Measurements from ENCODE around the gene RACK1. TPM values are rescaled to one million over a fixed set of nuclear protein-coding genes. Genes with fewer than 3 reads are reported as not detected.
A peak's percentile ranks its signal among the peaks of the same experiment; 100 is the strongest.

Gene RACK1
- total and polyA plus RNA-seq, 2 of the 13 experiments (the other 11 are each of a cell fraction or from before 2014, with no cell fraction given), result 2,514 to 6,141 TPM

GRCh38 chr5:181242031-181242451, 1.7 kb downstream of the RACK1 start (continued):
- TF ChIP-seq ZNF652 (CRISPR knock-in tag; IDR thresholded peaks at IDR 0.05; ENCODE audit: borderline replicate concordance, low read depth) (peak; percentile 65), HDAC1 (CRISPR knock-in tag; IDR thresholded peaks at IDR 0.05) (peak; percentile 5; the same call in 1 of the 2 replicates), ZNF556 (CRISPR knock-in tag; IDR thresholded peaks at IDR 0.05; ENCODE audit: borderline replicate concordance) (peak; percentile 28; the same call in 1 of the 2 replicates), SALL1 (CRISPR knock-in tag; IDR thresholded peaks at IDR 0.05) (no peak)
- TF ChIP-seq, protein P1, sequence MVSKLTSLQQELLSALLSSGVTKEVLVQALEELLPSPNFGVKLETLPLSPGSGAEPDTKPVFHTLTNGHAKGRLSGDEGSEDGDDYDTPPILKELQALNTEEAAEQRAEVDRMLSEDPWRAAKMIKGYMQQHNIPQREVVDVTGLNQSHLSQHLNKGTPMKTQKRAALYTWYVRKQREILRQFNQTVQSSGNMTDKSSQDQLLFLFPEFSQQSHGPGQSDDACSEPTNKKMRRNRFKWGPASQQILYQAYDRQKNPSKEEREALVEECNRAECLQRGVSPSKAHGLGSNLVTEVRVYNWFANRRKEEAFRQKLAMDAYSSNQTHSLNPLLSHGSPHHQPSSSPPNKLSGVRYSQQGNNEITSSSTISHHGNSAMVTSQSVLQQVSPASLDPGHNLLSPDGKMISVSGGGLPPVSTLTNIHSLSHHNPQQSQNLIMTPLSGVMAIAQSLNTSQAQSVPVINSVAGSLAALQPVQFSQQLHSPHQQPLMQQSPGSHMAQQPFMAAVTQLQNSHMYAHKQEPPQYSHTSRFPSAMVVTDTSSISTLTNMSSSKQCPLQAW (CRISPR knock-in tag; IDR thresholded peaks at IDR 0.05), result no peak

- ChIA-PET POLR2A (interaction anchor here (0.8 to 8.4 kb wide), 5 partner anchors 8 to 19 kb away, joined by 3 to 102 read pairs (median 41); partner anchors contain the start of genes TRIM41 and TRIM52), CTCF (ENCODE audit: low intra/inter-chr PET ratio, low total read pairs) (no interaction called here)
- Histone ChIP-seq H3K79me2 (ENCODE audit: insufficient read depth, low read length) (peaks cover 43% of the 10 kb centered on the region), H3K4me2 (ENCODE audit: low read depth, low read length) (peak overlapping the region; percentile 93), H2AFZ (ENCODE audit: low read length) (no peak overlapping the region), H3K4me3 (replicated peaks in 1 of 3; ENCODE audit: insufficient read depth in 1 of 3, low read depth in 2 of 3, low read length in 3 of 3) (peak overlapping the region; percentile 91 to 94 (median 92)), H3K27me3 (ENCODE audit: control insufficient read depth in 1 of 2, insufficient read depth in 2 of 2, low read length in 2 of 2) (no peaks in the 10 kb centered on the region; a peak in 1 of 5 replicates), H3K9ac (ENCODE audit: insufficient read depth, low read depth, low read length) (peak overlapping the region; percentile 96), H3K36me3 (replicated peaks in 1 of 2; ENCODE audit: control insufficient read depth in 1 of 2, insufficient read depth in 2 of 2, low read length in 2 of 2) (peaks cover 21 to 56% of the 10 kb centered on the region in 2 experiments), H4K20me1 (ENCODE audit: insufficient read depth, low read length) (peaks cover 60% of the 10 kb centered on the region), H3K27ac (ENCODE audit: extremely low read length, insufficient read depth, low read length) (peak overlapping the region; percentile 98), H3K9me3 (ENCODE audit: low read length) (no peaks in the 10 kb centered on the region), H3K4me1 (ENCODE audit: insufficient read depth, low read length) (peaks cover 42% of the 10 kb centered on the region)
- 42% methylated on average over 5 of the region's 6 CpGs for WGBS (ENCODE audit: low lambda C conversion rate)
- in situ Hi-C loops (cut with HindIII; ENCODE audit: extremely low pct_ligation_motif_present, low pct_unique_long_range_greater_than_20kb), result no loop called here
- intact Hi-C loops (cut with micrococcal nuclease; ENCODE audit: unreplicated experiment), result no loop called here
- no TSS peak for BruUV-seq (replicated peaks)
- DNase-seq (ENCODE audit: low spot score), result peak; percentile 90
- FAIRE-seq, result peak; percentile 92
- peak; percentile 21 for ATAC-seq
- TF ChIP-seq ZNF513 (CRISPR knock-in tag; conservative IDR thresholded peaks at IDR 0.05), result no peak
- no peak for TF ChIP-seq ZNF773 (CRISPR knock-in tag; IDR thresholded peaks at IDR 0.05; ENCODE audit: borderline replicate concordance)
- no peak for TF ChIP-seq ZNF687 (CRISPR knock-in tag; IDR thresholded peaks at IDR 0.05)
- peak; percentile 34; the same call in 1 of the 2 replicates for TF ChIP-seq ZFY (CRISPR knock-in tag; IDR thresholded peaks at IDR 0.05)
- no peak for TF ChIP-seq ZNF276 (CRISPR knock-in tag; IDR thresholded peaks at IDR 0.05; ENCODE audit: low read depth)
Measured at GRCh38 chr5:181241393-181241975, 2.2 kb downstream of the RACK1 start.

All from HepG2 (cell line).